Right atrium auricular region (tissue), 2 donors: ENCODE measurements around the gene ZCCHC13. TPM values are rescaled to one million over a fixed set of nuclear protein-coding genes. Genes with fewer than 3 reads are reported as not detected.

Source experiments
- DNase-seq: peaks from one replicate; pipeline ENCODE4 v3.0.0-alpha.2; 2019; ENCODE audit warnings: low spot score
- H3K27ac ChIP-seq, 2 donors: fragments of 200-600 bp; sonication (generic); 1 replicate in 1 of 2; 2 replicates in 1 of 2; pipeline ENCODE4 v1.5.1; 2016 to 2019
- H3K27me3 ChIP-seq, 2 donors: fragments of 200-600 bp; sonication (generic); one replicate each; pipeline versions ENCODE4 v1.5.1 to v1.6.0; 2017 to 2019
- H3K36me3 ChIP-seq: fragments of 200-600 bp; sonication (generic); one replicate; pipeline ENCODE4 v1.5.1; 2016
- H3K4me1 ChIP-seq, 2 donors: fragments of 200-600 bp; sonication (generic); one replicate each; pipeline versions ENCODE4 v1.5.1 to v1.6.0; 2017 to 2019
- H3K4me3 ChIP-seq, 2 donors: fragments of 200-600 bp; sonication (generic); 1 replicate in 1 of 2; 2 replicates in 1 of 2; pipeline ENCODE4 v1.5.1; 2017 to 2019; ENCODE audit warnings: mild to moderate bottlenecking in 1 of 2, moderate library complexity in 1 of 2
- H3K9me3 ChIP-seq, 2 donors: fragments of 200-600 bp; sonication (generic); one replicate each; pipeline ENCODE4 v1.5.1; 2019
- CTCF ChIP-seq, 2 donors: fragments of 200-600 bp; sonication (generic); IDR thresholded peaks; one replicate each; pipeline ENCODE4 v1.5.1; 2019; ENCODE audit warnings: antibody characterized with exemption in 2 of 2
- microRNA counts, 2 donors: library from miRNA; unstranded; fragments of <30 nt; microRNA quantifications; one replicate each; lab custom pipeline; 2016 to 2017
- microRNA-seq, 2 donors: library from miRNA; unstranded; fragments of <30 nt; microRNA quantifications; one replicate each; pipeline ENCODE4, GENCODE V29; 2016 to 2017; ENCODE audit warnings: borderline number of aligned reads in 2 of 2, borderline replicate concordance in 1 of 2
- total RNA-seq, 2 donors: library from RNA; depleted of rRNA; stranded (reverse); fragments of >200 nt; gene quantifications; one replicate each; pipeline ENCODE4 v1.1.0, GENCODE V29; 2016

ZCCHC13 gene
- total RNA-seq, 2 donors from 2014 or later: not detected

- no peaks in the 10 kb centered on the region for H3K27me3 ChIP-seq
- peaks cover 0 to 8% of the 10 kb centered on the region in 2 donors for H3K9me3 ChIP-seq
- no peaks in the 10 kb centered on the region for H3K36me3 ChIP-seq
- H3K27ac ChIP-seq: no peak overlapping the region
- TF ChIP-seq CTCF (IDR thresholded peaks at IDR 0.05): no peak
- H3K4me1 ChIP-seq: no peaks in the 10 kb centered on the region
- H3K4me3 ChIP-seq: no peak overlapping the region
- no peak for DNase-seq
Measured at GRCh38 chrX:74344280-74344622, 40.3 kb downstream of the ZCCHC13 start.

GRCh38 chrX:74346088-74346487 lies 42.1 kb downstream of the ZCCHC13 start:
- H3K27me3 ChIP-seq: no peaks in the 10 kb centered on the region
- no peak overlapping the region for H3K27ac ChIP-seq
- DNase-seq: no peak
- no peaks in the 10 kb centered on the region for H3K9me3 ChIP-seq
- no peak overlapping the region for H3K4me3 ChIP-seq
- no peaks in the 10 kb centered on the region for H3K36me3 ChIP-seq
- H3K4me1 ChIP-seq: no peaks in the 10 kb centered on the region
- no peak for TF ChIP-seq CTCF (IDR thresholded peaks at IDR 0.05)

- no peaks in the 10 kb centered on the region for H3K36me3 ChIP-seq
- H3K4me3 ChIP-seq: no peak overlapping the region
- no peaks in the 10 kb centered on the region for H3K4me1 ChIP-seq
- TF ChIP-seq CTCF (IDR thresholded peaks at IDR 0.05): no peak
- H3K27me3 ChIP-seq: no peaks in the 10 kb centered on the region
- no peaks in the 10 kb centered on the region for H3K9me3 ChIP-seq
- DNase-seq: no peak
- H3K27ac ChIP-seq: no peak overlapping the region
Measured at GRCh38 chrX:74349387-74349786, 45.4 kb downstream of the ZCCHC13 start.

- H3K36me3 ChIP-seq: no peaks in the 10 kb centered on the region
- no peak for TF ChIP-seq CTCF (IDR thresholded peaks at IDR 0.05)
- DNase-seq: no peak
- no peaks in the 10 kb centered on the region for H3K4me1 ChIP-seq
- no peaks in the 10 kb centered on the region for H3K9me3 ChIP-seq
- H3K4me3 ChIP-seq: no peak overlapping the region
- H3K27ac ChIP-seq: no peak overlapping the region
- H3K27me3 ChIP-seq: no peaks in the 10 kb centered on the region
Measured at GRCh38 chrX:74351760-74352159, 47.8 kb downstream of the ZCCHC13 start.

- TF ChIP-seq CTCF (IDR thresholded peaks at IDR 0.05): no peak
Measured at GRCh38 chrX:74353984-74354383, 50.0 kb downstream of the ZCCHC13 start.

More at GRCh38 chrX:74353984-74354383, 50.0 kb downstream of the ZCCHC13 start:
- Histone ChIP-seq H3K4me1 (no peaks in the 10 kb centered on the region), H3K27me3 (no peaks in the 10 kb centered on the region), H3K36me3 (no peaks in the 10 kb centered on the region), H3K4me3 (no peak overlapping the region), H3K27ac (no peak overlapping the region), H3K9me3 (no peaks in the 10 kb centered on the region)
- DNase-seq: no peak

MicroRNAs within 50 kb of the gene (microRNA counts, 767-probe panel; counts per million panel counts)
- microRNA hsa-miR-374a-5p (lab: Ali Mortazavi, UCI) (4,146 to 8,678 counts per million in 2 donors), microRNA hsa-miR-545-3p (lab: Ali Mortazavi, UCI) (0 to 1,333 counts per million in 2 donors)

Small RNA genes within 50 kb of the gene (microRNA-seq; reads per million reads assigned to microRNA genes)
- gene MIR374A (248 to 550 reads per million in 2 donors), gene MIR545 (3.5 to 4.2 reads per million in 2 donors)

Other genes with a start within 250 kb of the ZCCHC13 start
- 1 to 10 TPM; 6.4 to 8.3 TPM for gene SLC16A2, start 117.3 kb downstream of the ZCCHC13 start, total RNA-seq